Neural progenitor cell (in vitro differentiated cells): ENCODE results near the gene BAK1. TPM values are rescaled to one million over a fixed set of nuclear protein-coding genes. Genes with fewer than 3 reads are reported as not detected.

ENCODE experiments used
- DNase-seq: peaks from one replicate; pipeline ENCODE4 v3.0.0-alpha.2; 2016; ENCODE audit warnings: low spot score
- H2AFZ ChIP-seq: fragments of 200-600 bp; sonication (generic); replicated peaks from 2 replicates; pipeline ENCODE4 v1.6.1; 2016; ENCODE audit warnings: antibody characterized with exemption
- H3F3A ChIP-seq: fragments of 200-600 bp; sonication (generic); 2 replicates; pipeline ENCODE4 v1.6.1; 2016; ENCODE audit warnings: antibody characterized with exemption, low read depth
- H3K27ac ChIP-seq: fragments of 200-600 bp; sonication (generic); 2 replicates; pipeline ENCODE4 v1.5.1; 2016; ENCODE audit warnings: mild to moderate bottlenecking
- H3K27me3 ChIP-seq: fragments of 200-600 bp; sonication (generic); 2 replicates; pipeline ENCODE4 v1.6.1; 2016; ENCODE audit warnings: mild to moderate bottlenecking, moderate library complexity
- H3K36me3 ChIP-seq: fragments of 200-600 bp; sonication (generic); 2 replicates; pipeline ENCODE4 v1.5.1; 2016
- H3K4me1 ChIP-seq: fragments of 200-600 bp; sonication (generic); 2 replicates; pipeline ENCODE4 v1.6.1; 2016; ENCODE audit warnings: mixed run types
- H3K4me2 ChIP-seq: fragments of 200-600 bp; sonication (generic); 2 replicates; pipeline ENCODE4 v1.6.1; 2016
- H3K4me3 ChIP-seq: fragments of 200-600 bp; sonication (generic); 2 replicates; pipeline ENCODE4 v1.5.1; 2016
- H3K79me2 ChIP-seq: fragments of 200-600 bp; sonication (generic); 2 replicates; pipeline ENCODE4 v1.6.1; 2016; ENCODE audit warnings: low read depth
- H3K9ac ChIP-seq: fragments of 200-600 bp; sonication (generic); 2 replicates; pipeline ENCODE4 v1.6.1; 2016
- H3K9me3 ChIP-seq: fragments of 200-600 bp; sonication (generic); 2 replicates; pipeline ENCODE4 v1.5.1; 2016; ENCODE audit warnings: low read depth
- H4K20me1 ChIP-seq: fragments of 200-600 bp; sonication (generic); 2 replicates; pipeline ENCODE4 v1.6.1; 2016; ENCODE audit warnings: low read depth
- H3K27ac Mint-ChIP-seq: 3 replicates; pipeline ENCODE4 v1.8.0; 2021; ENCODE audit warnings: mixed read lengths
- H3K27me3 Mint-ChIP-seq: 2 replicates; pipeline ENCODE4 v1.8.0; 2022; ENCODE audit warnings: low read depth, mild to moderate bottlenecking, inconsistent platforms, moderate library complexity, mixed read lengths; ENCODE audit not compliant: insufficient read depth
- H3K36me3 Mint-ChIP-seq: 3 replicates; pipeline ENCODE4 v1.8.0; 2021; ENCODE audit warnings: mixed read lengths
- H3K4me1 Mint-ChIP-seq: 3 replicates; pipeline ENCODE4 v1.8.0; 2021; ENCODE audit warnings: mixed read lengths
- H3K4me3 Mint-ChIP-seq: 3 replicates; pipeline ENCODE4 v1.8.0; 2021; ENCODE audit warnings: mild to moderate bottlenecking, moderate library complexity, mixed read lengths
- H3K9me3 Mint-ChIP-seq: 3 replicates; pipeline ENCODE4 v1.8.0; 2020; ENCODE audit warnings: mixed read lengths
- EZH2 ChIP-seq: fragments of 200-600 bp; sonication (generic); IDR thresholded peaks from 2 replicates; pipeline ENCODE4 v1.6.1; 2017; ENCODE audit warnings: antibody characterized with exemption, mild to moderate bottlenecking, moderate library complexity
- EZH2phosphoT487 ChIP-seq: fragments of 200-600 bp; sonication (generic); IDR thresholded peaks from 2 replicates; pipeline ENCODE4 v1.6.1; 2017; ENCODE audit warnings: antibody characterized with exemption
- total RNA-seq: library from RNA; depleted of rRNA; stranded (reverse); fragments of >200 nt; gene quantifications from 2 replicates; pipeline ENCODE4 v1.2.3, GENCODE V29; 2015; ENCODE audit warnings: low replicate concordance
- TF ChIP-seq, protein P1 (sequence below): fragments of 200-600 bp; sonication (generic); IDR thresholded peaks from 2 replicates; pipeline ENCODE4 v1.5.1; 2017; ENCODE audit warnings: antibody characterized with exemption, mild to moderate bottlenecking

The BAK1 gene
- total RNA-seq, 1 donor from 2014 or later, result 13.9 TPM

- Mint-ChIP-seq H3K36me3 (no peaks in the 10 kb centered on the region), H3K9me3 (no peaks in the 10 kb centered on the region), H3K4me3 (no peak overlapping the region), H3K4me1 (peaks cover 13% of the 10 kb centered on the region), H3K27me3 (peaks cover 9% of the 10 kb centered on the region), H3K27ac (no peak overlapping the region)
- no peaks in the 10 kb centered on the region for H3F3A ChIP-seq
- no peaks in the 10 kb centered on the region for H3K79me2 ChIP-seq
- H3K36me3 ChIP-seq, result no peaks in the 10 kb centered on the region
- no peak overlapping the region for H3K9ac ChIP-seq
- H3K4me2 ChIP-seq, result no peak overlapping the region
- no peaks in the 10 kb centered on the region for H3K4me1 ChIP-seq
- peaks cover 1% of the 10 kb centered on the region for H3K27me3 ChIP-seq
- H3K4me3 ChIP-seq, result no peak overlapping the region
- no peak for DNase-seq
- TF ChIP-seq, protein P1, sequence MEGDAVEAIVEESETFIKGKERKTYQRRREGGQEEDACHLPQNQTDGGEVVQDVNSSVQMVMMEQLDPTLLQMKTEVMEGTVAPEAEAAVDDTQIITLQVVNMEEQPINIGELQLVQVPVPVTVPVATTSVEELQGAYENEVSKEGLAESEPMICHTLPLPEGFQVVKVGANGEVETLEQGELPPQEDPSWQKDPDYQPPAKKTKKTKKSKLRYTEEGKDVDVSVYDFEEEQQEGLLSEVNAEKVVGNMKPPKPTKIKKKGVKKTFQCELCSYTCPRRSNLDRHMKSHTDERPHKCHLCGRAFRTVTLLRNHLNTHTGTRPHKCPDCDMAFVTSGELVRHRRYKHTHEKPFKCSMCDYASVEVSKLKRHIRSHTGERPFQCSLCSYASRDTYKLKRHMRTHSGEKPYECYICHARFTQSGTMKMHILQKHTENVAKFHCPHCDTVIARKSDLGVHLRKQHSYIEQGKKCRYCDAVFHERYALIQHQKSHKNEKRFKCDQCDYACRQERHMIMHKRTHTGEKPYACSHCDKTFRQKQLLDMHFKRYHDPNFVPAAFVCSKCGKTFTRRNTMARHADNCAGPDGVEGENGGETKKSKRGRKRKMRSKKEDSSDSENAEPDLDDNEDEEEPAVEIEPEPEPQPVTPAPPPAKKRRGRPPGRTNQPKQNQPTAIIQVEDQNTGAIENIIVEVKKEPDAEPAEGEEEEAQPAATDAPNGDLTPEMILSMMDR, result no peak
- TF ChIP-seq EZH2phosphoT487 (no peak), EZH2 (no peak)
- H3K27ac ChIP-seq, result no peak overlapping the region
- H2AFZ ChIP-seq, result no peak overlapping the region
- no peaks in the 10 kb centered on the region for H3K9me3 ChIP-seq
- H4K20me1 ChIP-seq, result no peaks in the 10 kb centered on the region
Measured at GRCh38 chr6:33587529-33587928, 7.5 kb upstream of the BAK1 start.

GRCh38 chr6:33586108-33586640 lies 6.1 kb upstream of the BAK1 start:
- Histone ChIP-seq H3F3A (peaks cover under 1% of the 10 kb centered on the region), H3K4me3 (no peak overlapping the region), H3K36me3 (no peaks in the 10 kb centered on the region), H2AFZ (peak overlapping the region; percentile 72), H3K4me1 (no peaks in the 10 kb centered on the region), H3K27ac (no peak overlapping the region), H3K4me2 (peak overlapping the region; percentile 51), H4K20me1 (no peaks in the 10 kb centered on the region), H3K9me3 (no peaks in the 10 kb centered on the region), H3K27me3 (no peaks in the 10 kb centered on the region), H3K79me2 (no peaks in the 10 kb centered on the region), H3K9ac (no peak overlapping the region)
- no peaks in the 10 kb centered on the region for H3K9me3 Mint-ChIP-seq
- TF ChIP-seq EZH2, result no peak
- TF ChIP-seq EZH2phosphoT487, result no peak
- TF ChIP-seq, protein P1, result no peak
- no peaks in the 10 kb centered on the region for H3K36me3 Mint-ChIP-seq
- peaks cover 6% of the 10 kb centered on the region for H3K4me1 Mint-ChIP-seq
- no peak overlapping the region for H3K4me3 Mint-ChIP-seq
- peaks cover 8% of the 10 kb centered on the region for H3K27me3 Mint-ChIP-seq
- H3K27ac Mint-ChIP-seq, result no peak overlapping the region
- no peak for DNase-seq

GRCh38 chr6:33585403-33586107 lies 5.5 kb upstream of the BAK1 start:
- H3K9ac ChIP-seq, result no peak overlapping the region
- peaks cover 7% of the 10 kb centered on the region for H3F3A ChIP-seq
- H3K27me3 Mint-ChIP-seq, result peaks cover 5% of the 10 kb centered on the region
- no peak overlapping the region for H3K27ac ChIP-seq
- H3K4me2 ChIP-seq, result peak overlapping the region; percentile 51
- H3K36me3 Mint-ChIP-seq, result no peaks in the 10 kb centered on the region
- no peaks in the 10 kb centered on the region for H4K20me1 ChIP-seq
- H3K4me1 Mint-ChIP-seq, result peaks cover 3% of the 10 kb centered on the region
- no peak for TF ChIP-seq EZH2
- no peak for TF ChIP-seq EZH2phosphoT487
- TF ChIP-seq, protein P1, result peak; percentile 85
- no peaks in the 10 kb centered on the region for H3K36me3 ChIP-seq
- no peak overlapping the region for H3K27ac Mint-ChIP-seq
- no peaks in the 10 kb centered on the region for H3K79me2 ChIP-seq
- H3K4me1 ChIP-seq, result no peaks in the 10 kb centered on the region
- H3K9me3 ChIP-seq, result no peaks in the 10 kb centered on the region
- no peaks in the 10 kb centered on the region for H3K9me3 Mint-ChIP-seq
- peak; percentile 77 for DNase-seq
- no peak overlapping the region for H3K4me3 ChIP-seq
- peak overlapping the region; percentile 72 for H2AFZ ChIP-seq
- no peak overlapping the region for H3K4me3 Mint-ChIP-seq
- no peaks in the 10 kb centered on the region for H3K27me3 ChIP-seq
